A549 (cell line): ENCODE results near the gene MAN2A2.

ENCODE experiments used
- BHLHE40 ChIP-seq: IDR thresholded peaks from 2 replicates; pipeline ENCODE4 v1.6.1; 2012; ENCODE audit warnings: low read depth, low read length, inconsistent platforms
- POLR2A ChIP-seq: IDR thresholded peaks from 2 replicates; pipeline ENCODE4 v1.6.1; 2012; ENCODE audit warnings: mild to moderate bottlenecking, low read length
- RFX5 ChIP-seq: fragments of 450-650 bp; IDR thresholded peaks from 2 replicates; pipeline ENCODE4 v1.7.1; 2014; ENCODE audit warnings: antibody characterized with exemption, mild to moderate bottlenecking, moderate library complexity
- TF ChIP-seq, protein P1 (sequence below): fragments of >200 bp; sonication (Bioruptor Twin); formaldehyde crosslinking; IDR thresholded peaks from 3 replicates; pipeline ENCODE4 v1.5.1; 2016
- TF ChIP-seq, protein P2 (sequence below): fragments of 200-600 bp; sonication (generic); IDR thresholded peaks from 2 replicates; pipeline ENCODE4 v1.6.1; 2016; ENCODE audit warnings: antibody characterized with exemption, mild to moderate bottlenecking, moderate library complexity
- TF ChIP-seq, protein P3 (sequence below): fragments of 450-650 bp; IDR thresholded peaks from 2 replicates; pipeline ENCODE4 v1.6.1; 2014; ENCODE audit warnings: antibody characterized with exemption

DNA sequence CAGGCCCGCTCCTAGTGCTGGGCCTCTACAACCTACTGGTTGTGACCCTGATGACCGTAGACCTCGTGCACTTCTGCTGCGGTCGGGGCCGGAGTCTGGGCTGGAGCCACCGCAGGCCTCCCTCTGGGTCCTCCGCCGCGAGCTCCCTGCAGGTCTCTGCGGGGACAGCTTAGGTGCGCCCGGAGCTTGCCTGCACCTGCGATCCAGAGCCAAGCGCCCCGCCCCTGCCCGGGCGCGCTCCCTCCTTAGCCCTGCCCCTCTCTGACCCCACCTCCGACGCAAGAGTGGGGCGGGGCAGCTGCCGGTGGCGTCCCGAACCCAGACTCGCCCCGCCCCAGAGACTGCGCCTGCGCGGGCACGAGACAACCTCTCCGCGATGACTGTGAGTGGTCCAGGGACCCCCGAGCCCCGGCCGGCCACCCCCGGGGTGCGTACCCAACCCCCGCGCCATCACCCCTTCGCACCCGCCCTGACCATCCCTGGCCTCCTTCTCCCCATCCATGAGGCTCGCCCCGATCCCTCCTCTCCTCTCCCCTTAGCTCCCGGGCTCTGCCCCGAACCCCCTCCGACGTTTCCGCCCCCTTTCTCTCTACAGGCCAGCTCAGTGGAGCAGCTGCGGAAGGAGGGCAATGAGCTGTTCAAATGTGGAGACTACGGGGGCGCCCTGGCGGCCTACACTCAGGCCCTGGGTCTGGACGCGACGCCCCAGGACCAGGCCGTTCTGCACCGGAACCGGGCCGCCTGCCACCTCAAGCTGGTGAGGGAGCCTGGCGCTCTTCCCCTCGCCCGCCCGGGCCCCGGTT is 32.0 kb downstream of the MAN2A2 start, which contains the start of gene UNC45A:
- TF ChIP-seq BHLHE40 (peak; percentile 29; the same call in 1 of the 2 replicates), POLR2A (peak; percentile 66), RFX5 (no peak)
- TF ChIP-seq, protein P1, sequence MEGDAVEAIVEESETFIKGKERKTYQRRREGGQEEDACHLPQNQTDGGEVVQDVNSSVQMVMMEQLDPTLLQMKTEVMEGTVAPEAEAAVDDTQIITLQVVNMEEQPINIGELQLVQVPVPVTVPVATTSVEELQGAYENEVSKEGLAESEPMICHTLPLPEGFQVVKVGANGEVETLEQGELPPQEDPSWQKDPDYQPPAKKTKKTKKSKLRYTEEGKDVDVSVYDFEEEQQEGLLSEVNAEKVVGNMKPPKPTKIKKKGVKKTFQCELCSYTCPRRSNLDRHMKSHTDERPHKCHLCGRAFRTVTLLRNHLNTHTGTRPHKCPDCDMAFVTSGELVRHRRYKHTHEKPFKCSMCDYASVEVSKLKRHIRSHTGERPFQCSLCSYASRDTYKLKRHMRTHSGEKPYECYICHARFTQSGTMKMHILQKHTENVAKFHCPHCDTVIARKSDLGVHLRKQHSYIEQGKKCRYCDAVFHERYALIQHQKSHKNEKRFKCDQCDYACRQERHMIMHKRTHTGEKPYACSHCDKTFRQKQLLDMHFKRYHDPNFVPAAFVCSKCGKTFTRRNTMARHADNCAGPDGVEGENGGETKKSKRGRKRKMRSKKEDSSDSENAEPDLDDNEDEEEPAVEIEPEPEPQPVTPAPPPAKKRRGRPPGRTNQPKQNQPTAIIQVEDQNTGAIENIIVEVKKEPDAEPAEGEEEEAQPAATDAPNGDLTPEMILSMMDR = no peak
- TF ChIP-seq, protein P2, sequence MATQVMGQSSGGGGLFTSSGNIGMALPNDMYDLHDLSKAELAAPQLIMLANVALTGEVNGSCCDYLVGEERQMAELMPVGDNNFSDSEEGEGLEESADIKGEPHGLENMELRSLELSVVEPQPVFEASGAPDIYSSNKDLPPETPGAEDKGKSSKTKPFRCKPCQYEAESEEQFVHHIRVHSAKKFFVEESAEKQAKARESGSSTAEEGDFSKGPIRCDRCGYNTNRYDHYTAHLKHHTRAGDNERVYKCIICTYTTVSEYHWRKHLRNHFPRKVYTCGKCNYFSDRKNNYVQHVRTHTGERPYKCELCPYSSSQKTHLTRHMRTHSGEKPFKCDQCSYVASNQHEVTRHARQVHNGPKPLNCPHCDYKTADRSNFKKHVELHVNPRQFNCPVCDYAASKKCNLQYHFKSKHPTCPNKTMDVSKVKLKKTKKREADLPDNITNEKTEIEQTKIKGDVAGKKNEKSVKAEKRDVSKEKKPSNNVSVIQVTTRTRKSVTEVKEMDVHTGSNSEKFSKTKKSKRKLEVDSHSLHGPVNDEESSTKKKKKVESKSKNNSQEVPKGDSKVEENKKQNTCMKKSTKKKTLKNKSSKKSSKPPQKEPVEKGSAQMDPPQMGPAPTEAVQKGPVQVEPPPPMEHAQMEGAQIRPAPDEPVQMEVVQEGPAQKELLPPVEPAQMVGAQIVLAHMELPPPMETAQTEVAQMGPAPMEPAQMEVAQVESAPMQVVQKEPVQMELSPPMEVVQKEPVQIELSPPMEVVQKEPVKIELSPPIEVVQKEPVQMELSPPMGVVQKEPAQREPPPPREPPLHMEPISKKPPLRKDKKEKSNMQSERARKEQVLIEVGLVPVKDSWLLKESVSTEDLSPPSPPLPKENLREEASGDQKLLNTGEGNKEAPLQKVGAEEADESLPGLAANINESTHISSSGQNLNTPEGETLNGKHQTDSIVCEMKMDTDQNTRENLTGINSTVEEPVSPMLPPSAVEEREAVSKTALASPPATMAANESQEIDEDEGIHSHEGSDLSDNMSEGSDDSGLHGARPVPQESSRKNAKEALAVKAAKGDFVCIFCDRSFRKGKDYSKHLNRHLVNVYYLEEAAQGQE = no peak
- TF ChIP-seq, protein P3, sequence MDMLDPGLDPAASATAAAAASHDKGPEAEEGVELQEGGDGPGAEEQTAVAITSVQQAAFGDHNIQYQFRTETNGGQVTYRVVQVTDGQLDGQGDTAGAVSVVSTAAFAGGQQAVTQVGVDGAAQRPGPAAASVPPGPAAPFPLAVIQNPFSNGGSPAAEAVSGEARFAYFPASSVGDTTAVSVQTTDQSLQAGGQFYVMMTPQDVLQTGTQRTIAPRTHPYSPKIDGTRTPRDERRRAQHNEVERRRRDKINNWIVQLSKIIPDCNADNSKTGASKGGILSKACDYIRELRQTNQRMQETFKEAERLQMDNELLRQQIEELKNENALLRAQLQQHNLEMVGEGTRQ = 0 out of 2 replicates have a peak, but pooled peaks have one; percentile 3
